ENCODE measurements around the gene ARFIP1.
A peak's percentile ranks its signal among the peaks of the same experiment; 100 is the strongest.
"Not testable (repeated sequence)": the region's sequence is repeated elsewhere in the genome, so short reads cannot be mapped to it uniquely, and the experiment has no call there.

ARFIP1 gene

GRCh38 chr4:152785639-152786615 is 6.2 kb downstream of the ARFIP1 start:
- DNase-seq = peak in 1 of 2 donors; percentile 46

GRCh38 chr4:152786627-152787026 is 6.9 kb downstream of the ARFIP1 start:
- DNase-seq = no peak

- no peak for DNase-seq
Observed at GRCh38 chr4:152795891-152796290, 16.1 kb downstream of the ARFIP1 start.

GRCh38 chr4:152803541-152803940 is 23.8 kb downstream of the ARFIP1 start:
- no peak for DNase-seq

- DNase-seq = no peak
Observed at GRCh38 chr4:152805071-152805650, 25.4 kb downstream of the ARFIP1 start.

- DNase-seq = peak; percentile 7 to 30
Observed at GRCh38 chr4:152805818-152806217, 26.1 kb downstream of the ARFIP1 start.

- no peak for DNase-seq
Observed at GRCh38 chr4:152806501-152807125, 26.9 kb downstream of the ARFIP1 start.

- DNase-seq = no peak
Observed at GRCh38 chr4:152807294-152807829, 27.6 kb downstream of the ARFIP1 start.

GRCh38 chr4:152808670-152809069 is 28.9 kb downstream of the ARFIP1 start:
- no peak for DNase-seq

- DNase-seq = no peak
Observed at GRCh38 chr4:152810715-152811287, 31.0 kb downstream of the ARFIP1 start.

- peak; percentile 63 to 66 for DNase-seq
Observed at GRCh38 chr4:152815078-152815477, 35.3 kb downstream of the ARFIP1 start.

GRCh38 chr4:152817331-152817730 is 37.6 kb downstream of the ARFIP1 start:
- peak; percentile 54 to 72 for DNase-seq

- no peak for DNase-seq
Observed at GRCh38 chr4:152819026-152819645, 39.4 kb downstream of the ARFIP1 start.

GRCh38 chr4:152820073-152820472 is 40.3 kb downstream of the ARFIP1 start:
- no peak for DNase-seq

GRCh38 chr4:152822323-152822722 is 42.6 kb downstream of the ARFIP1 start:
- no peak for DNase-seq

GRCh38 chr4:152824561-152824960 is 44.8 kb downstream of the ARFIP1 start:
- DNase-seq = no peak

- DNase-seq = no peak
Observed at GRCh38 chr4:152825336-152825735, 45.6 kb downstream of the ARFIP1 start.

GRCh38 chr4:152828122-152828521 is 48.4 kb downstream of the ARFIP1 start:
- DNase-seq = no peak

GRCh38 chr4:152831416-152831815 is 51.7 kb downstream of the ARFIP1 start:
- no peak for DNase-seq

GRCh38 chr4:152836936-152837335 is 57.2 kb downstream of the ARFIP1 start:
- DNase-seq = no peak

- not testable (repeated sequence) for DNase-seq
Observed at GRCh38 chr4:152839729-152840128, 60.0 kb downstream of the ARFIP1 start.

- DNase-seq = no peak
Observed at GRCh38 chr4:152843481-152844090, 63.8 kb downstream of the ARFIP1 start.
